Central memory CD8-positive, alpha-beta T cell (primary cell): ENCODE measurements around the gene SPON2.

ENCODE experiments used
- ATAC-seq: fragments of 150-1000 bp; cut with Tn5 transposase; replicated peaks from 2 replicates; pipeline ENCODE4 v1.10.0; 2022; ENCODE audit warnings: mild to moderate bottlenecking, moderate FRiP score, moderate number of reproducible peaks; ENCODE audit not compliant: poor library complexity, severe bottlenecking; ENCODE audit errors: extremely low read depth
- DNase-seq, 2 donors: peaks; one replicate each; pipeline ENCODE4 v3.0.0; 2021; ENCODE audit warnings: low spot score in 2 of 2
- H3K27ac Mint-ChIP-seq: one replicate; pipeline ENCODE4 v1.8.0; 2022; ENCODE audit warnings: low read depth, mild to moderate bottlenecking, moderate library complexity, mixed read lengths
- H3K27me3 Mint-ChIP-seq: one replicate; pipeline ENCODE4 v1.8.0; 2022; ENCODE audit warnings: mixed read lengths
- H3K36me3 Mint-ChIP-seq: one replicate; pipeline ENCODE4 v1.8.0; 2022; ENCODE audit warnings: mild to moderate bottlenecking, moderate library complexity, mixed read lengths; ENCODE audit not compliant: insufficient read depth
- H3K4me1 Mint-ChIP-seq: one replicate; pipeline ENCODE4 v1.8.0; 2022; ENCODE audit warnings: mixed read lengths
- H3K4me3 Mint-ChIP-seq: one replicate; pipeline ENCODE4 v1.8.0; 2022; ENCODE audit warnings: mild to moderate bottlenecking, moderate library complexity, mixed read lengths
- H3K9me3 Mint-ChIP-seq: one replicate; pipeline ENCODE4 v1.8.0; 2022; ENCODE audit warnings: mixed read lengths

SPON2 gene

DNA sequence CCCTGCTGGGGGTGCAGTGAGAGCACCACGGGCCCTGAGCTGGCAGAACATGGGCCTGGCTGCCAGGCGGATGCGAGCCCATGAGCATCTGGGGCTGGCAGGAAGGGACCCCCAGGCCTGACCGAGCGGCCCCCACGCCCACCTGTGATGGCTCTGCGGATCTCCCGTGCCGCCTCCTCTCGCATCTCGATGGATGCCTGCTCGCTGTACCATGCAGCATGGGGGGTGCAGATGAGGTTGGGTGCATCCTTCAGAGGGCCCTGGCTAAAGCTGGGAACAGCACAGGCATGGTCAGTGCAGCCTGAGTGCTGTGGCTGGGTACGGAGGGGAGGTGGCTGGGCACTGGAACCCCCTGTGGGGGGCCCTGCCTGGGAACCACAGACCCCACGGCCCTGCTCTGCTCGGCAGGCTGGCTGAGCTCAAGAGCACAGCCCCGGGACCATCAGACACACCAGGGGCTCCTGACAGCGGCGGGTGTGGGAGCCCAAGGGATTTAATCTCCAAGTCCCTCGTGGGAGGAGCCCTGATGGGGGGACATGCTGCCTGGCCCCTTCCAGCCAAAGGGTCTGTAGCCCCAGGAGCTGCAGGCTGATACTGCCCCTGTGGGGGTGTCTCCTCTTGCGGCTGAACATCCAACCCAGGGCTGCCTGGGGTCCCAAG, 41.1 kb upstream of the SPON2 start:
- peaks cover 18% of the 10 kb centered on the region for H3K36me3 Mint-ChIP-seq
- ATAC-seq (no peak), DNase-seq (no peak)
- H3K27ac Mint-ChIP-seq = no peak overlapping the region
- peaks cover 22% of the 10 kb centered on the region for H3K4me1 Mint-ChIP-seq
- H3K9me3 Mint-ChIP-seq = no peaks in the 10 kb centered on the region
- H3K4me3 Mint-ChIP-seq = no peak overlapping the region
- no peaks in the 10 kb centered on the region for H3K27me3 Mint-ChIP-seq

DNA sequence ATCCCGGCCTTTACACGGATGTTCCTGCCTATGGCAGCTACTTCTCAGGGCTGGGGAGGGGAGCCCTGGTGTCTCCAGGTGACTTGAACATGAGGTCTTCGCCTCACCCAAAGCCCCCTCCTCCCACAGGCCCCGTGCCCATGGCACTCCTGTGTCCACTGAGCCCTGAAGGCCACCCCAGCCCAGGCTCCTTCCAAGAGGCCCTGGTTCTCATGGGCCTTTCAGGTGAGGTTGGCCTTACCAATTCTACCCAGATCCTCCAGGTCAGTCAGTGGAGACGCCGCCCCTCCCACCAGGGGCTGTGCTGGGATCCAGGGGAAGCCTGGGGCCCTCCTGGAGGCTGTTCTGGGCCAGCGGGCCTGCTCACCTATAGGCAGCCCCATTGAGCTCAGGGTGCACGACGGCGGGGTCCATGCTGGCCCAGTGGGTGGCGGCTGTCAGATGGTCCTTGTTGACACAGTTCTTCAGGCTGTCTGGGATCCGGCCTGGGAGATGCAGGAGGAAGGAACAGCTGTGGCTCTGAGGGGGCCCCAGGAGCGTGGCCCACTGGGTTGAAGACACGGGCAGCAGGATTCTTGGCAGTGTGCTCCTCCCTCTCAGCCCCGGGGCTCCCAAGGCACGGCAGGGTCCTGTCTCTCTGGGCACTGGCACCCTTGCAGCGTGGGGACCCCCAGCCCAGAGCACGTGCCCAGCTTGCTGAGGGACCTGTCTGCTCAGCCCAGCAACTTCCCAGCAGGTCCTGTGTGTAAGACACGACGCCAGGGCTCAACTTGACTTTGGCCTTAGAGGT, 40.4 kb upstream of the SPON2 start:
- H3K4me3 Mint-ChIP-seq = no peak overlapping the region
- H3K36me3 Mint-ChIP-seq = peaks cover 17% of the 10 kb centered on the region
- no peaks in the 10 kb centered on the region for H3K27me3 Mint-ChIP-seq
- H3K27ac Mint-ChIP-seq = no peak overlapping the region
- ATAC-seq (no peak), DNase-seq (no peak)
- no peaks in the 10 kb centered on the region for H3K9me3 Mint-ChIP-seq
- H3K4me1 Mint-ChIP-seq = peaks cover 15% of the 10 kb centered on the region

DNA sequence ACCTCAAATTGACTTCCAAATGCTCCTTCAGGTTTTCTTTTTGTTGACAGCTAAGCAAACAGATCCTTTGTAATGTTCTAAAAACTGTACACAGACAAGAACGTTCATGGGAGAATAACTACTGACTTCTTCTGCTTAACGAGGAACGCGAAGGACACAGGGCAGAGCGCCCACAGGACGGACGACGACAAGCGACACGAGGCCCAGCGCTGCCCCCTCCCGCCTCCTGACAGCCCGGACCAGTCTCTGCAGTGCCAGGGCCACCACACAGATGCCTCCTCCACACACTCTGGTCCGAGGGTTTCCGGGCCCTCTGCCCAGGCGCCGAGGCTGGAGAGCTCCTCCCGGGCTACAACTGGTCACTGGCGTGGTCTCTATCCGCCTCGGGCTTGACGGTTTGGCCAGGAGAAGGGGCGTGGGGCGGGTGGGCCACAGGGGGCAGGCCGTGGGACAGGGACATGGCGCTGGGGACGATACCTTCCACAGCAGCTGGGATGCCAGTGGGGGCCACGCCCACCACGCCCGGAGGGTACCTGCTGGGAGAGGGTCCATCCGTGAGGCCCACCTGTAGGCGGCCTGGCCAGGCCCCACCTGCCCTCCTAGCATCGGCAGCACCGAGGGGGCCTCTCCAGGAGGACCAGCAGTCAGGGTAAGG, 39.6 kb upstream of the SPON2 start:
- no peak overlapping the region for H3K4me3 Mint-ChIP-seq
- DNase-seq = no peak
- no peaks in the 10 kb centered on the region for H3K27me3 Mint-ChIP-seq
- no peak overlapping the region for H3K27ac Mint-ChIP-seq
- H3K9me3 Mint-ChIP-seq = no peaks in the 10 kb centered on the region
- ATAC-seq = no peak
- H3K36me3 Mint-ChIP-seq = peaks cover 16% of the 10 kb centered on the region
- peaks cover 8% of the 10 kb centered on the region for H3K4me1 Mint-ChIP-seq

DNA sequence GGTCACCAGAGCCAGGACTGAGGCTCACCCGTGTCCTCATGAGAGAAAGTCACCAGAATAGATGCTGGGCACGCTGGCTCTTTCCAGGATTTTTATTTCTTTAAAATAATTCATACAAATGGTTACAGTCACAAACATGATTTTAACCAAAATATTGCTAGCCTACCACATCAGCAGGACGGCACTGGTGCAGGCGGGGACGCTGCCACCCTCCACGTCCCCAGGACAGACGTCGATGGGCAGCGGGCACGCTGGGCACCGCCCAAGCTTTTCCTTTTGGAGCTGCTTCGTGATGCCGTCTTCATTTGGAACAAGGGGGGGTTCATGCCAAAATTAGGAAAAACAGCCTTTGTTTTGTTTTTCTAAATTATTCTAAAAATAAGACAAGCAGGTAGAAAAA, 39.0 kb upstream of the SPON2 start:
- Mint-ChIP-seq H3K27ac (no peak overlapping the region), H3K27me3 (no peaks in the 10 kb centered on the region), H3K36me3 (peaks cover 16% of the 10 kb centered on the region), H3K9me3 (no peaks in the 10 kb centered on the region), H3K4me1 (peaks cover 5% of the 10 kb centered on the region), H3K4me3 (no peak overlapping the region)
- no peak for ATAC-seq
- DNase-seq = no peak

DNA sequence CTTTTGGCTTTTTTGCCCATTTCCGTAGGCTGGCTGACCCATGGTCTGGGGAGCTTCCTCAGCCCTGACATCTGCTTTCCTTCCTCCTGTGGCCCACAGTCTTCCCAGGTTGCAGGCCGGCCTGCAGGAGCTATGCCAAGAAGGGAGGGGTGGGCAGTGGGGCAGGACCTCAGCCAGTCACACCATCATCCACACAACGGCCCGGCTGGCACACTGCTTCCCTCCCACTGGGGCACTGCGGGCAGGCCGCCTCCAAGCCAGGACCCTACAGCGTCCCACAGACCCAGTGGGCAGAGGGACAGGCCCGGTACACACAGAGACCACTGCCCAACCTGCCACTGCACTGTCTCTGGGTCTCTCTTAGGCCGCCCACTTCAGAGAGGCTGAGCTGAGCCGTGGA, 38.6 kb upstream of the SPON2 start:
- Mint-ChIP-seq H3K4me1 (peaks cover 5% of the 10 kb centered on the region), H3K4me3 (no peak overlapping the region), H3K27ac (no peak overlapping the region), H3K9me3 (no peaks in the 10 kb centered on the region), H3K36me3 (peaks cover 15% of the 10 kb centered on the region), H3K27me3 (no peaks in the 10 kb centered on the region)
- no peak for ATAC-seq
- no peak for DNase-seq

DNA sequence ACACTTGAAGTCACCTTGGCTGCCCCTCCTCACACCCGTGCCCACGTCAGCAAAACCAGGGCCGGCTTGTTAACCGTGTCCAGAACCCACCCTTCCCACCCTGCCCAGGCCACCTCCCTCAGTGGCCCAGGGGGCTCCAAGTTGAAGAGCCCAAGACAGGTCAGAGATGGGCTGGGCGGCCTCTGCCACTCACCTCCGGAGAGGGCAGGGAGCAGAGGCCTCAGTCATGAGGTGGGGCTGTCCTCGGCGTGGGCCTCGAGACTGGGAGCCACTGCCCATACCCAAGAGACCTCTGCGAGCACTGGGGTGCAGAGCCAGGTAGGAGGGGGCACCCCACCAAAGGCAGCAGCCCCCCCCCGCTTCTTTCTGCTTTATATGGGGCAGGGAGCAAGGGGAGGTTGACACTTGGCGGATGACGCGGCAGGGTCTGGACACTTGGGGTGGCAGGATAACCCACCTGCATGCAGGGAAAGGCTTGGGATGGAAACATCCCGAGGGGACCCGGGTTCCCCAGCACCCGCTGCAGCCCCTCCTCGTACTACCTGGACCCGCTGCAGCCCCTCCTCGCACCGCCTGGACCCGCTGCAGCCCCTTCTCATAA, 38.0 kb upstream of the SPON2 start:
- Mint-ChIP-seq H3K9me3 (no peaks in the 10 kb centered on the region), H3K4me1 (peaks cover 5% of the 10 kb centered on the region), H3K4me3 (no peak overlapping the region), H3K27ac (no peak overlapping the region), H3K36me3 (peaks cover 15% of the 10 kb centered on the region), H3K27me3 (no peaks in the 10 kb centered on the region)
- no peak for DNase-seq
- ATAC-seq = no peak

DNA sequence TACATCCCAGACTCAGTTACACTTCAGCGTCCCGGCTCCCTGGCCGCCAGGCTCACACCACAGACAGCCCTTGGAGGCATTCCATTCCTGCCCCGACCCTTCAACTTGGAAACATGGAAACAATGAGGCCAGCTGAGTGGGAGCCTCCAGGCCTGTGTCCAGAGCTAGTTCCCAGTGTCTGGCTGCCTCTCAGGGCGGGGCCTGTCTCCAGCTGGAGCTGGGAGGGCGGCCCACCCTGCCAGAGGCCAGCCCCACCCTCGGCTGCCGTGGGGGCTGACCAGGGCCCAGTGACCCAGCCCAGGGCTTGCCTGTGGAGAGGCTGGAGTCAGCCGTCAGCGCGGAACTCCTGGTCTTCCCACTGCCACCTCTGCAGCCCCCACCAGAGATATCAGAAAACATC, 37.4 kb upstream of the SPON2 start:
- no peak for DNase-seq
- Mint-ChIP-seq H3K9me3 (no peaks in the 10 kb centered on the region), H3K4me3 (no peak overlapping the region), H3K27me3 (no peaks in the 10 kb centered on the region), H3K27ac (no peak overlapping the region), H3K4me1 (peaks cover 7% of the 10 kb centered on the region), H3K36me3 (peaks cover 12% of the 10 kb centered on the region)
- ATAC-seq = no peak

DNA sequence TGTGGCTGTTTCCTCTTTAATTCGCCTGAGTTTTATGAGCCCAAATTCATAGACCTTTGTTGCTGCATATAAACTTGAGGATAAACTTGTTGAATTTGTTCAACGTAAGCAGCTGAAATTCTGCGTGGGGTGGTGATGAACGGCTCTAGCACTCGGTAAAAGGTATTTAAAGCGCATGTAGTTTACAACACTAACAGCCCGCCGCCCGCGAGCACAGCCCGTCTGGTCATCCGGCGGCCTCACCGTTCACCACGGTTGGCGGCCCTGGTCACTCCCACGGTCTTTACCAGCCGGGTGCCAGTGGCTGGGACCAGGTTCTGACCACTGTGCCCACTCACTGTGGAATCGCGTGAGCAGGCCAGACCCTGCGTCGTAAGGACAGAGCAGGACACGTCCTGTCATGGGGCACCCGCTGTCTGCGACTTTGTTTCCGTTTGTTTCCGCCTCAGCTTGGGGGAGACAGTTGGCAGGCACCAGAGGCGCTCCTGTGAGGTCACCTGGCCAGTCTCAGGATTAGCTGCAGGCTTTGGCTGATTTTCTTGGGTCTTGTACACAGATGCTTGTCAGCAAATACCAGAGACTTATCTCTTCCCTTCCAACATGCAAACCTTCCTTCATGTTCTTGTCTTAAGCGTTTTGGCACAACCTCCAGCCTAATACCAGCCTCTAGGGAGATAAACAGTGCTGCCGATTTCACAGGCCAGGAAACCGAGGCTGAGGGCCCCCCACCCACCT, 36.8 kb upstream of the SPON2 start:
- H3K36me3 Mint-ChIP-seq = peaks cover 13% of the 10 kb centered on the region
- H3K27ac Mint-ChIP-seq = no peak overlapping the region
- DNase-seq (no peak), ATAC-seq (no peak)
- peak overlapping the region; percentile 63 for H3K4me3 Mint-ChIP-seq
- no peaks in the 10 kb centered on the region for H3K27me3 Mint-ChIP-seq
- no peaks in the 10 kb centered on the region for H3K9me3 Mint-ChIP-seq
- peaks cover 14% of the 10 kb centered on the region for H3K4me1 Mint-ChIP-seq

DNA sequence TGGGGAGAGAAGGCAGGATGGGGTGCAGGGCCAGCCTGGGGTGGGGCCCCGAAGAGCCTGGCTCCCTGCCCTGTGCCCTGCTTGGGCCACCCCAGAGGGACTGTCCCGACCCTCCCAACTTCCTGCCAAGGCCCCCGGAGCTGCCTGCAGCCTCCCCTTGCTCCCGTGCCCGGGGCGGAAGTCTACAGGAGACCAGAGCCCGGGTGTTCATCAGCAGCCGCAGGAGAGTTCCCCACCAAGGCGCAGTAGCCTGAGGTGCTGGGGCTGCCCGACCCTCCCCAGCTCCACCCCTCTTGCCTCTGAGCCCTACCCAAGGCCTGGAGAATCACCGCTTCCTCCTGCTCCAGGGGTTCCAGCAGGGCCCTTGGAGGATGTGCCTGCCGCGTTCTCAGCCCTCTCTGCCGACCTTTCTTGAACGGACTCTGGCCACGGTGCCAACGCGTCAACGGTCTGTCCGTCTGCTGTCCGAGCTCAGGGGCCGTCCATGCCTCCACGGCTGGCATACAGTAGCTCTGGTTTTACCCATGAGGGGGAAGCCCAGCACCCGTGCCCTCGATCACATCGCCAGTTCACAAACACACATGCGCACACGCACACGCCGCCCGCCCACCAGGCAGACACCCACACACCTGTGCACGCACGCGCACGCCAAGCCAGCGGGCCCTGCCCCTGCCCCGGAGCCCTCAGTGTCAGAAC, 36.0 kb upstream of the SPON2 start:
- DNase-seq (no peak), ATAC-seq (no peak)
- Mint-ChIP-seq H3K4me3 (peak overlapping the region; percentile 63), H3K9me3 (no peaks in the 10 kb centered on the region), H3K27ac (no peak overlapping the region), H3K4me1 (peaks cover 21% of the 10 kb centered on the region), H3K36me3 (peaks cover 17% of the 10 kb centered on the region), H3K27me3 (no peaks in the 10 kb centered on the region)

DNA sequence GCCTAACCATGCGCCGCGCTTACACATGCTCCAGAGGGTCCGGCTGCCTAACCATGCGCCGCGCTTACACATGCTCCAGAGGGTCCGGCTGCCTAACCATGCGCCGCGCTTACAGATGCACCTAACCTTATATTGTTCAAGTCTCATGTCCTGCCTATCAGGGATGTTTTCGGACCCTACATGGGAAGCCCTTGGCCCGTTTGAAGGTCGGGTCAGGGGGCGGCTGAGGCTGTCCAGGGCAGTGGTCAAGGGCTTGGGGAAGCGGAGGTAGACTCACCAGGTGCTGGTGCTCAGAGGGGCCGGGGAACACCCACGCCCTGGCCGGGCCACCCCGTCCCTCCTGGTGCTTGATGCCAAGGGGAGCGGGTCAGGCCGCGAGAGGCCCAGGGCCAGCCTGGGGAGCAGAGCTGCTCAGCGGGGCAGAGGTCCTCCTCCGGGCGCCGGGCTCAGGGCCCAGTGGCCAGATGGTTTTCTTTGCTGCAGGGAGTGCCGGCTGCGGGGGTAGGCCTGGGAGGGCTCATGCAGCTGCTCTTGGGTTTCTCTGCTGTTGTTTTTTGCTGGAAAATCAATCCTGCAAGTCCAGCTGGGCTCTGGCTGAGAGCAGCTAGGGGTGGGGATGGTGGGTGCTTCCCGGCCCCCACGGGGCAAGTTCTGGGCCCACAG, 35.4 kb upstream of the SPON2 start:
- H3K27ac Mint-ChIP-seq = no peak overlapping the region
- H3K4me1 Mint-ChIP-seq = peaks cover 27% of the 10 kb centered on the region
- DNase-seq = no peak
- H3K9me3 Mint-ChIP-seq = no peaks in the 10 kb centered on the region
- no peaks in the 10 kb centered on the region for H3K27me3 Mint-ChIP-seq
- ATAC-seq = no peak
- peaks cover 21% of the 10 kb centered on the region for H3K36me3 Mint-ChIP-seq
- no peak overlapping the region for H3K4me3 Mint-ChIP-seq

DNA sequence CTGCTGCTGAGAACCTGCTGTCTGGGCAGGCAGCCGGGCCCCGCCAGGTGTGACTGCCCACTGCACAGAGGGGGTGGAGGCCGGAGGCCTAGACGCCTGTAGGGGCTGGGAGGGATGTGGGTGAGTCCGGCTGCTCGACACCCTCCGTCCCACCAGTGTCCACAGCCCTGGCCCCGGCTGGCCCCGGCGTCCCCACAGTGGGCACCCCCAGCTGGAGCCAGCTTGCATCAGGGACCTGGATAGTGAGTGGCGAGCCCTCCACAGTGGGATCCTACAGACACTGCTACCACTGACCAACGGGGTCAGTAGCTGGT, 34.7 kb upstream of the SPON2 start:
- Mint-ChIP-seq H3K9me3 (no peaks in the 10 kb centered on the region), H3K4me3 (no peak overlapping the region), H3K4me1 (peaks cover 30% of the 10 kb centered on the region), H3K27me3 (no peaks in the 10 kb centered on the region), H3K36me3 (peaks cover 25% of the 10 kb centered on the region), H3K27ac (peak overlapping the region; percentile 55)
- ATAC-seq = no peak
- DNase-seq = no peak
